Karpas-422 (cell line): Measurements from ENCODE around the gene SEC14L3. TPM values are rescaled to one million over a fixed set of nuclear protein-coding genes. Genes with fewer than 3 reads are reported as not detected.
A peak's percentile ranks its signal among the peaks of the same experiment; 100 is the strongest.

ENCODE experiments used
- DNase-seq: peaks from one replicate; pipeline ENCODE4 v3.0.0-alpha.2; 2015
- H2AFZ ChIP-seq: fragments of 200-600 bp; sonication (generic); 2 replicates; pipeline ENCODE4 v1.6.1; 2014; ENCODE audit warnings: antibody characterized with exemption, low read length, mixed read lengths
- H3K27ac ChIP-seq: fragments of 200-600 bp; sonication (generic); 2 replicates; pipeline ENCODE4 v1.5.1; 2014; ENCODE audit warnings: mild to moderate bottlenecking, low read length, moderate library complexity
- H3K27me3 ChIP-seq: fragments of 200-600 bp; sonication (generic); 2 replicates; pipeline ENCODE4 v1.6.1; 2014; ENCODE audit warnings: low read length, mixed read lengths
- H3K36me3 ChIP-seq: fragments of 200-600 bp; sonication (generic); 2 replicates; pipeline ENCODE4 v1.6.1; 2014; ENCODE audit warnings: low read length, mixed read lengths; ENCODE audit not compliant: insufficient read depth
- H3K4me1 ChIP-seq: fragments of 200-600 bp; sonication (generic); 2 replicates; pipeline ENCODE4 v1.6.1; 2014; ENCODE audit warnings: mild to moderate bottlenecking, low read length, mixed read lengths
- H3K4me2 ChIP-seq: fragments of 200-600 bp; sonication (generic); 2 replicates; pipeline ENCODE4 v1.6.1; 2014; ENCODE audit warnings: low read length, low read depth, mild to moderate bottlenecking; ENCODE audit not compliant: poor library complexity, severe bottlenecking
- H3K4me3 ChIP-seq: fragments of 200-600 bp; sonication (generic); 2 replicates; pipeline ENCODE4 v1.5.1; 2014; ENCODE audit warnings: mild to moderate bottlenecking, antibody characterized with exemption, low read length, mixed read lengths
- H3K79me2 ChIP-seq: fragments of 200-600 bp; sonication (generic); 2 replicates; pipeline ENCODE4 v1.6.1; 2014; ENCODE audit warnings: mild to moderate bottlenecking, low read length, mixed read lengths
- H3K9ac ChIP-seq: fragments of 200-600 bp; sonication (generic); 2 replicates; pipeline ENCODE4 v1.6.0; 2014; ENCODE audit warnings: low read length
- H3K9me2 ChIP-seq: fragments of 200-600 bp; sonication (generic), shearing (Covaris generic); replicated peaks from 2 replicates; pipeline ENCODE4 v1.6.0; 2014; ENCODE audit warnings: mild to moderate bottlenecking, low read length, moderate library complexity; ENCODE audit not compliant: insufficient read depth
- H3K9me3 ChIP-seq: fragments of 300-700, 200-600 bp; sonication (generic); 2 replicates; pipeline ENCODE4 v1.6.1; 2014; ENCODE audit warnings: low read length, mixed read lengths
- H4K20me1 ChIP-seq: fragments of 200-600 bp; sonication (generic); 2 replicates; pipeline ENCODE4 v1.6.1; 2014; ENCODE audit warnings: mild to moderate bottlenecking, antibody characterized with exemption, low read length, low read depth; ENCODE audit not compliant: insufficient read depth
- total RNA-seq: library from RNA; depleted of rRNA; stranded (reverse); fragments of >200 nt; shearing (Covaris generic); gene quantifications from 2 replicates; pipeline ENCODE4 v1.2.3, GENCODE V29; 2014; ENCODE audit warnings: low replicate concordance

The SEC14L3 gene
- total RNA-seq, 1 experiment from 2014 or later: not detected

GRCh38 chr22:30447656-30448055 is 24.2 kb downstream of the SEC14L3 start:
- no peaks in the 10 kb centered on the region for H3K36me3 ChIP-seq
- no peak overlapping the region for H3K4me3 ChIP-seq
- no peak overlapping the region for H3K9ac ChIP-seq
- no peaks in the 10 kb centered on the region for H3K9me3 ChIP-seq
- no peak overlapping the region for H2AFZ ChIP-seq
- no peak overlapping the region for H3K27ac ChIP-seq
- no peaks in the 10 kb centered on the region for H3K9me2 ChIP-seq
- no peaks in the 10 kb centered on the region for H3K79me2 ChIP-seq
- H3K27me3 ChIP-seq: no peaks in the 10 kb centered on the region
- H4K20me1 ChIP-seq: no peaks in the 10 kb centered on the region
- no peak overlapping the region for H3K4me2 ChIP-seq
- no peak for DNase-seq
- peaks cover 11% of the 10 kb centered on the region for H3K4me1 ChIP-seq

DNA sequence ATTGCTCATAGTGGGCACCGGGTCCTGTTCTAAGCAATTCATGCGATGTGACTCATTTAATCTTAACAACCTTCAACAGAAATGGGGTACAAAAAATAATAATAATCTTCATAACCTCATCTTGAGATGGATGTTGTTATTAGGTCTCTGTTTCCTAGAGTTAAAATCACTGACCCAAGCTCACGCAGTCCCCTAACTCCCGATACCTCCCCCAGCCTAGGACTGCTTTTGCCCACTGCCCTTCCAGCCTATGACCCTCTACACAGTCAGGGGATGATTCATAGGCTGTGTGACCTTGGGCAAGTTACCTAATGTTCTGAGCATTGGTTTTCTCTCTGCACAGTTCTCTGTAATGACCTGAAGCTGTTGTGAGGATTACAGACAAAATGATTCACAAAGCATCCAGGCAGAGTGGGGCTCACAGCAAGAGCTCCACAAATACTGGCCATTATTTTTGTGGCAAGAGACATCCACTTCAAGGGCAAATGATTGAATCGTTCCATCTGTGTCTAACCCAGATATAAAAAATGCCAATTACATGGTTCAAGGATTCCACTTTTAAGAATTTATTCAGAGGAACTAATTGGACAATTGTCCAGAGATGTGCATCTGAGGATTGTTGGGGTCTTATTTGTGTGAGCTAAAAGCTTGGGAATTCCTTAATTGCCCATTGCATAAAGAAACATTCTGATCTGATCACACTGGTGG is 26.2 kb downstream of the SEC14L3 start:
- H3K4me1 ChIP-seq: peaks cover 17% of the 10 kb centered on the region
- no peaks in the 10 kb centered on the region for H3K9me2 ChIP-seq
- H3K9ac ChIP-seq: 0 out of 2 replicates have a peak overlapping the region, but pooled peaks have one; percentile 23
- H3K27ac ChIP-seq: no peak overlapping the region
- no peaks in the 10 kb centered on the region for H3K27me3 ChIP-seq
- H3K79me2 ChIP-seq: no peaks in the 10 kb centered on the region
- H3K4me3 ChIP-seq: no peak overlapping the region; the same call in 1 of the 2 replicates
- no peaks in the 10 kb centered on the region for H3K9me3 ChIP-seq
- peak overlapping the region; percentile 99 for H2AFZ ChIP-seq
- H4K20me1 ChIP-seq: no peaks in the 10 kb centered on the region
- H3K36me3 ChIP-seq: no peaks in the 10 kb centered on the region
- no peak for DNase-seq
- peak overlapping the region; percentile 67 for H3K4me2 ChIP-seq

DNA sequence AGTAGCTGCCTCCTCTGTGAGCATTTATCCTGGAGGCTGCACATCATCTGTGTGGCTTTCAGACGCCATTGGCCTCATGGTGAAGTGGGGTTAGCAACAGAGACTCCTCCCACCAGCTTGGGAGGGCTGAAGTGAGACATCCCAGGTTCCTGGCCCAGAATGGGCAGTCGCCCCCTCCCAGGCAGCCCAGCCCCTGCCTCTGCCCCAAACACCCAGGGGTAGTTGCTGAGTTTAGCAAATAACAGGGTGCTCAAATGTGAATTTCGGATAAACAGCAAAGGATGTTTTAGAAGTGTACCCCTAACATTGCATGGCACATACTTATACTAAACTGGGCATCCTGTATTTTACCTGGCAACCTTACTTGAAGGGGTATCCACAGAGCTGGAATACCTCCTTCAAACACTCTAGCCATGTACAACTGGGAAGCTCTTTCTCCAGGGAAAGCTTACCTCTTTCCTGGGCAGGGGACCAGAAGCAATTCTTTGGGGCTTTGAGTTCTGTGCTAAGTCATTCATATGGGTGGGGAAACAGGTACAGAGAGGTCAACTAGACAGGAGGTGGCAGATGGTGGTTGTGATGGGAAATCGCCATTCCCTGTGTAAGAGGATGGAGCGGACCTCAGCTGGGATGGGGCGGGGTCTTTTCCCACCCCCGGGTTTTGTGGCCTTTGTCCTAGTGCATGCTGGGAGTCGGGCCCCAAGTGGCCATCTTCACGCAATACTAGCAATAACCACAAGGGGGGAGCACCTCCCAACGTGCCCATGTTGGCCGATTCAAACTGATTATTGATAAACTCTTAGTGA is 27.0 kb downstream of the SEC14L3 start:
- peaks cover 17% of the 10 kb centered on the region for H3K4me1 ChIP-seq
- peak overlapping the region; percentile 47; the same call in 1 of the 2 replicates for H3K4me3 ChIP-seq
- no peaks in the 10 kb centered on the region for H3K9me3 ChIP-seq
- H3K27me3 ChIP-seq: no peaks in the 10 kb centered on the region
- peak overlapping the region; percentile 61 for H3K9ac ChIP-seq
- peak overlapping the region; percentile 67 for H3K4me2 ChIP-seq
- H2AFZ ChIP-seq: peak overlapping the region; percentile 99
- H4K20me1 ChIP-seq: no peaks in the 10 kb centered on the region
- DNase-seq: peak; percentile 92
- H3K9me2 ChIP-seq: no peaks in the 10 kb centered on the region
- no peak overlapping the region for H3K27ac ChIP-seq
- no peaks in the 10 kb centered on the region for H3K79me2 ChIP-seq
- no peaks in the 10 kb centered on the region for H3K36me3 ChIP-seq

GRCh38 chr22:30441088-30441487 is 30.7 kb downstream of the SEC14L3 start:
- no peak for DNase-seq
- no peak overlapping the region for H2AFZ ChIP-seq
- H3K36me3 ChIP-seq: no peaks in the 10 kb centered on the region

DNA sequence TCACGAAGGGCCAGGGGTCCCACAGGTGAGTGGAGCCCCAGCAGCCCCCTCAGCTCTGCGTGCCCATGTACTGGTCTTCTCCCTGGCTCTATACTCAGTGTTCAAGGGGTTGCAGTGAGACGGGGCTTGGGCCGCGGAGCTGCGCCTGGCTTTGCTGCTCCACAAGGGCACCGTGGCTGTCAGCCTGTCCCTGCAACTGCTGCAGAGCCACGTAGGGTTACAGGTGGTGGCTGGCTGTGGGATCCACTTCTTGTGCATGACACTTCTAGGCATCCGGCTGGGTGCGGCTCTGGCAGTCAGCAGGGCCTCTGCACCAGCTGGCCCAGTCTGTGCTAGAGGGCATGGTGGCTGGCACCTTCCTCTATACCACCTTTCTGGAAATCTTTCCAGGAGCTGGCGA is 32.0 kb downstream of the SEC14L3 start:
- H3K27me3 ChIP-seq: no peaks in the 10 kb centered on the region
- H3K4me3 ChIP-seq: no peak overlapping the region

More at GRCh38 chr22:30441088-30441487, 30.7 kb downstream of the SEC14L3 start:
- H3K9me3 ChIP-seq: no peaks in the 10 kb centered on the region
- H3K9me2 ChIP-seq: 0 out of 2 replicates have a peak, but pooled peaks cover 3% of the 10 kb centered on the region
- H3K27ac ChIP-seq: no peak overlapping the region
- H3K79me2 ChIP-seq: no peaks in the 10 kb centered on the region
- no peak overlapping the region for H3K9ac ChIP-seq
- peaks cover 20% of the 10 kb centered on the region for H3K4me1 ChIP-seq
- no peak overlapping the region for H3K4me2 ChIP-seq
- no peaks in the 10 kb centered on the region for H4K20me1 ChIP-seq
- no peaks in the 10 kb centered on the region for H3K27me3 ChIP-seq
- no peak overlapping the region for H3K4me3 ChIP-seq

DNA sequence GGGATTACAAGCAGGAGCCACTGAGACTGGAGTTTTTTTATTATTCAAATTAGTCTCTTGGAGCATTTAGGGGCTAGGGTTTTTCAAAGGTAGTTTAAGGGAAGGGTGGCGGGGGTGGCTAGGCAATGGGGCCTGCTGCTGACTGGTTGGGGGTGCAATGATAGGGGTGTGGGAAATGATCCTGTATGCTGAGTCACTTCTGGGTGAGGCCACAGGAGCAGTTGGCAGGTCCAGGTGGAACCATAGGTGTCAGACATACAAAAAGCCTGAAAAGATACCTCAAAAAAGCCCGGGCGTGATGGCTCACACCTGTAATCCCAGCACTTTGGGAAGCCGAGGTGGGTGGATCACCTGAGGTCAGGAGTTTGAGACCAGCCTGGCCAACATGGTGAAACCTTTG is 32.6 kb downstream of the SEC14L3 start:
- Histone ChIP-seq H3K27ac (no peak overlapping the region), H3K79me2 (no peaks in the 10 kb centered on the region), H4K20me1 (no peaks in the 10 kb centered on the region), H3K36me3 (peaks cover 1% of the 10 kb centered on the region; the same call in 1 of the 2 replicates), H3K9me2 (0 out of 2 replicates have a peak, but pooled peaks cover 3% of the 10 kb centered on the region), H3K9me3 (no peaks in the 10 kb centered on the region), H3K4me2 (no peak overlapping the region), H2AFZ (no peak overlapping the region), H3K27me3 (no peaks in the 10 kb centered on the region), H3K9ac (no peak overlapping the region), H3K4me1 (peaks cover 25% of the 10 kb centered on the region), H3K4me3 (no peak overlapping the region)
- DNase-seq: no peak

More for the DNA sequence above, 32.0 kb downstream of the SEC14L3 start:
- Histone ChIP-seq H3K9me2 (0 out of 2 replicates have a peak, but pooled peaks cover 3% of the 10 kb centered on the region), H3K9ac (no peak overlapping the region), H3K4me2 (no peak overlapping the region), H3K36me3 (no peaks in the 10 kb centered on the region), H3K79me2 (no peaks in the 10 kb centered on the region), H3K9me3 (no peaks in the 10 kb centered on the region), H3K4me1 (peaks cover 23% of the 10 kb centered on the region), H3K27ac (no peak overlapping the region), H2AFZ (no peak overlapping the region), H4K20me1 (no peaks in the 10 kb centered on the region)
- DNase-seq: no peak

DNA sequence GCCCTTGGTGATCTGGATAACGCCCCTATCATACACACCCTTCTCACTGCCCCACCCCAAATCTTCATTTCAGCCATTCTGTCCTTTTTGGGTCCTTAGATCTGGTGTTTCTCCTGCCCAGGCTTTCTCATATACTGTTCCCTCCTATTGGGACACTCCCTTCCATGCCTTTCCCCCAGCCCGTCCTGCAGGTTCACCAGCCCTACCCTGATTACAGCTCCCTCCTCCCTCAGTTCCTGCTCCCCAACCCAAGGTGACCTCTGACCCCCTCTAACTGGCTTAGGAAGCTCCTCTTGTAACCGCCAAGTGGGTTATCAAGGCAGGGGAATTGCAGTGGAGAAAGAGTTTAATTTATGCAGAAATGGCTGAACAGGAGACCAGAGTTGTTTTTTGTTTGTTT is 33.3 kb downstream of the SEC14L3 start:
- H3K9me2 ChIP-seq: 0 out of 2 replicates have a peak, but pooled peaks cover 3% of the 10 kb centered on the region
- H4K20me1 ChIP-seq: no peaks in the 10 kb centered on the region
- no peak for DNase-seq
- no peaks in the 10 kb centered on the region for H3K9me3 ChIP-seq
- H3K4me1 ChIP-seq: peaks cover 27% of the 10 kb centered on the region
- H3K79me2 ChIP-seq: no peaks in the 10 kb centered on the region
- peaks cover 8% of the 10 kb centered on the region; the same call in 1 of the 2 replicates for H3K36me3 ChIP-seq
- no peak overlapping the region for H3K4me2 ChIP-seq
- no peak overlapping the region for H3K27ac ChIP-seq
- H2AFZ ChIP-seq: no peak overlapping the region
- H3K9ac ChIP-seq: no peak overlapping the region
- no peak overlapping the region for H3K4me3 ChIP-seq
- no peaks in the 10 kb centered on the region for H3K27me3 ChIP-seq

DNA sequence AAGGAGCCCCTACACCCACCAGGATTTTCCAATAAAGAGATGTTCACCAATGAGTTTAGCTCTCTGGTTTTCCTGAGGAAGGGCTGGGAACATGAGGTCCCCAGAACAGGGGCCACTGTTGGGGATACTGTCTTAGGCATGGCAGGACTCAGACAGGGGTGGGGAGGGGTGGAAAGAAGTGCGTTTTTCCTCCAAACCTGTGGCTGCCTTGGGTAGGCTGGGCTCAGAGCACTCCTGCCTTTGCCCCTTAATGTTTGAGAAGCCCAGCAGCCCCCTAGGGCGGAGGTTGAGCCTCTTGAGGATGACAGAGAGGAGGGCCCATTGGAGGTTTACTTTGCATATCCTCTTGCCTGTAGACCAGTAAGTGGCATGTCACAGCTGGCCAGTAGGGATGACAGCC is 35.6 kb downstream of the SEC14L3 start:
- H3K79me2 ChIP-seq: no peaks in the 10 kb centered on the region
- peak overlapping the region; percentile 72 for H3K9ac ChIP-seq
- no peak for DNase-seq
- peak overlapping the region; percentile 77 for H3K4me3 ChIP-seq
- no peaks in the 10 kb centered on the region for H3K27me3 ChIP-seq
- H3K4me2 ChIP-seq: peak overlapping the region; percentile 84
- no peaks in the 10 kb centered on the region for H3K9me3 ChIP-seq
- H4K20me1 ChIP-seq: no peaks in the 10 kb centered on the region
- peak overlapping the region; percentile 55 for H3K27ac ChIP-seq
- H3K9me2 ChIP-seq: 0 out of 2 replicates have a peak, but pooled peaks cover 3% of the 10 kb centered on the region
- peaks cover 10% of the 10 kb centered on the region; the same call in 1 of the 2 replicates for H3K36me3 ChIP-seq
- H3K4me1 ChIP-seq: peaks cover 21% of the 10 kb centered on the region
- H2AFZ ChIP-seq: peak overlapping the region; percentile 55; the same call in 1 of the 2 replicates
